Measurements from ENCODE around the gene PLA2G4F. TPM values are rescaled to one million over a fixed set of nuclear protein-coding genes. Genes with fewer than 3 reads are reported as not detected.

The PLA2G4F gene
- polyA plus RNA-seq, 1 of the 3 experiments (the other 2 are of a cell fraction), result not detected

DNA sequence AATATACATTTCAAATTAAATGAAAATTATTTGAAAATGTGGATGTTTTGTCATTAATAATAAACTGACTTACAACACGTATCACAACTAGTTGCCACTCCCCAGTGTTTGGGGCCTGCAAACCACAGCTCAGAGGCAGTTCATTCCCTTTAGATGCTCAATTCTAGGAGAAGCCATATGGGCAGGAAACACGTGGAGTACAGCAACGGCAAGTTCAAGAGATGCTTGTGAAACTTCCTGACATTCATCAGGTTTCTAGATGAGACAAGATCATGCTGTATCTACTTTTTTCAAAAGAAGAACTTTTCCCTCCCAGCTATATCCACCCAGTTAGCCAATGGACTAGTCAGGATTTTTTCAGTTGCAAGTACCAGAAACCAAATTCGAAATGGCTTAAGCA, 44.5 kb downstream of the PLA2G4F start:
- Histone ChIP-seq H3K9me3 (no peaks in the 10 kb centered on the region), H3K27ac (ENCODE audit: low read depth in 2 of 2, low read length in 1 of 2) (no peak overlapping the region), H2AFZ (ENCODE audit: low read depth) (no peak overlapping the region), H3K4me3 (ENCODE audit: low read depth in 2 of 2, low read length in 1 of 2) (no peak overlapping the region), H3K9ac (no peak overlapping the region), H3K4me1 (ENCODE audit: control insufficient read depth in 1 of 2, insufficient read depth in 2 of 2, low read depth in 1 of 2, low read length in 1 of 2) (peaks cover 0 to 4% of the 10 kb centered on the region in 2 experiments; a peak in 1 of 4 replicates), H3K36me3 (replicated peaks in 1 of 2; ENCODE audit: control insufficient read depth in 1 of 2, insufficient read depth in 2 of 2, low read length in 1 of 2) (no peaks in the 10 kb centered on the region), H3F3A (replicated peaks; ENCODE audit: insufficient read depth) (no peaks in the 10 kb centered on the region), H3K9me2 (no peaks in the 10 kb centered on the region), H3K79me2 (ENCODE audit: insufficient read depth) (no peaks in the 10 kb centered on the region), H3K4me2 (no peak overlapping the region), H4K20me1 (ENCODE audit: insufficient read depth) (no peaks in the 10 kb centered on the region), H3K27me3 (ENCODE audit: insufficient read depth) (no peaks in the 10 kb centered on the region; the same call in 1 of the 2 replicates)
- TF ChIP-seq GATA2 (CRISPR knock-in tag; IDR thresholded peaks at IDR 0.05) (no peak), RFX5 (IDR thresholded peaks at IDR 0.05; ENCODE audit: low read length) (no peak), CHD2 (IDR thresholded peaks at IDR 0.05; ENCODE audit: low read length, partially characterized antibody) (no peak), MXI1 (IDR thresholded peaks at IDR 0.05; ENCODE audit: low read depth, low read length) (no peak), FOSL2 (IDR thresholded peaks at IDR 0.05; ENCODE audit: borderline replicate concordance, low read depth) (no peak), TAF1 (IDR thresholded peaks at IDR 0.05; ENCODE audit: borderline replicate concordance, low read depth, low read length) (no peak), TCF12 (IDR thresholded peaks at IDR 0.05) (no peak), NRF1 (IDR thresholded peaks at IDR 0.05; ENCODE audit: low read depth, low read length) (no peak), JUND (IDR thresholded peaks at IDR 0.05) (no peak), MEF2A (IDR thresholded peaks at IDR 0.05; ENCODE audit: borderline replicate concordance, low read depth) (no peak), EZH2phosphoT487 (IDR thresholded peaks at IDR 0.05; ENCODE audit: borderline replicate concordance, low read depth) (no peak), RAD21 (IDR thresholded peaks at IDR 0.05; ENCODE audit: low read length) (no peak)
- TF ChIP-seq, protein P1, sequence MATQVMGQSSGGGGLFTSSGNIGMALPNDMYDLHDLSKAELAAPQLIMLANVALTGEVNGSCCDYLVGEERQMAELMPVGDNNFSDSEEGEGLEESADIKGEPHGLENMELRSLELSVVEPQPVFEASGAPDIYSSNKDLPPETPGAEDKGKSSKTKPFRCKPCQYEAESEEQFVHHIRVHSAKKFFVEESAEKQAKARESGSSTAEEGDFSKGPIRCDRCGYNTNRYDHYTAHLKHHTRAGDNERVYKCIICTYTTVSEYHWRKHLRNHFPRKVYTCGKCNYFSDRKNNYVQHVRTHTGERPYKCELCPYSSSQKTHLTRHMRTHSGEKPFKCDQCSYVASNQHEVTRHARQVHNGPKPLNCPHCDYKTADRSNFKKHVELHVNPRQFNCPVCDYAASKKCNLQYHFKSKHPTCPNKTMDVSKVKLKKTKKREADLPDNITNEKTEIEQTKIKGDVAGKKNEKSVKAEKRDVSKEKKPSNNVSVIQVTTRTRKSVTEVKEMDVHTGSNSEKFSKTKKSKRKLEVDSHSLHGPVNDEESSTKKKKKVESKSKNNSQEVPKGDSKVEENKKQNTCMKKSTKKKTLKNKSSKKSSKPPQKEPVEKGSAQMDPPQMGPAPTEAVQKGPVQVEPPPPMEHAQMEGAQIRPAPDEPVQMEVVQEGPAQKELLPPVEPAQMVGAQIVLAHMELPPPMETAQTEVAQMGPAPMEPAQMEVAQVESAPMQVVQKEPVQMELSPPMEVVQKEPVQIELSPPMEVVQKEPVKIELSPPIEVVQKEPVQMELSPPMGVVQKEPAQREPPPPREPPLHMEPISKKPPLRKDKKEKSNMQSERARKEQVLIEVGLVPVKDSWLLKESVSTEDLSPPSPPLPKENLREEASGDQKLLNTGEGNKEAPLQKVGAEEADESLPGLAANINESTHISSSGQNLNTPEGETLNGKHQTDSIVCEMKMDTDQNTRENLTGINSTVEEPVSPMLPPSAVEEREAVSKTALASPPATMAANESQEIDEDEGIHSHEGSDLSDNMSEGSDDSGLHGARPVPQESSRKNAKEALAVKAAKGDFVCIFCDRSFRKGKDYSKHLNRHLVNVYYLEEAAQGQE (IDR thresholded peaks at IDR 0.05; ENCODE audit: low read depth, low read length), result no peak
- TF ChIP-seq, protein P2, sequence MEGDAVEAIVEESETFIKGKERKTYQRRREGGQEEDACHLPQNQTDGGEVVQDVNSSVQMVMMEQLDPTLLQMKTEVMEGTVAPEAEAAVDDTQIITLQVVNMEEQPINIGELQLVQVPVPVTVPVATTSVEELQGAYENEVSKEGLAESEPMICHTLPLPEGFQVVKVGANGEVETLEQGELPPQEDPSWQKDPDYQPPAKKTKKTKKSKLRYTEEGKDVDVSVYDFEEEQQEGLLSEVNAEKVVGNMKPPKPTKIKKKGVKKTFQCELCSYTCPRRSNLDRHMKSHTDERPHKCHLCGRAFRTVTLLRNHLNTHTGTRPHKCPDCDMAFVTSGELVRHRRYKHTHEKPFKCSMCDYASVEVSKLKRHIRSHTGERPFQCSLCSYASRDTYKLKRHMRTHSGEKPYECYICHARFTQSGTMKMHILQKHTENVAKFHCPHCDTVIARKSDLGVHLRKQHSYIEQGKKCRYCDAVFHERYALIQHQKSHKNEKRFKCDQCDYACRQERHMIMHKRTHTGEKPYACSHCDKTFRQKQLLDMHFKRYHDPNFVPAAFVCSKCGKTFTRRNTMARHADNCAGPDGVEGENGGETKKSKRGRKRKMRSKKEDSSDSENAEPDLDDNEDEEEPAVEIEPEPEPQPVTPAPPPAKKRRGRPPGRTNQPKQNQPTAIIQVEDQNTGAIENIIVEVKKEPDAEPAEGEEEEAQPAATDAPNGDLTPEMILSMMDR (IDR thresholded peaks at IDR 0.05), result no peak
- TF ChIP-seq, protein P3, sequence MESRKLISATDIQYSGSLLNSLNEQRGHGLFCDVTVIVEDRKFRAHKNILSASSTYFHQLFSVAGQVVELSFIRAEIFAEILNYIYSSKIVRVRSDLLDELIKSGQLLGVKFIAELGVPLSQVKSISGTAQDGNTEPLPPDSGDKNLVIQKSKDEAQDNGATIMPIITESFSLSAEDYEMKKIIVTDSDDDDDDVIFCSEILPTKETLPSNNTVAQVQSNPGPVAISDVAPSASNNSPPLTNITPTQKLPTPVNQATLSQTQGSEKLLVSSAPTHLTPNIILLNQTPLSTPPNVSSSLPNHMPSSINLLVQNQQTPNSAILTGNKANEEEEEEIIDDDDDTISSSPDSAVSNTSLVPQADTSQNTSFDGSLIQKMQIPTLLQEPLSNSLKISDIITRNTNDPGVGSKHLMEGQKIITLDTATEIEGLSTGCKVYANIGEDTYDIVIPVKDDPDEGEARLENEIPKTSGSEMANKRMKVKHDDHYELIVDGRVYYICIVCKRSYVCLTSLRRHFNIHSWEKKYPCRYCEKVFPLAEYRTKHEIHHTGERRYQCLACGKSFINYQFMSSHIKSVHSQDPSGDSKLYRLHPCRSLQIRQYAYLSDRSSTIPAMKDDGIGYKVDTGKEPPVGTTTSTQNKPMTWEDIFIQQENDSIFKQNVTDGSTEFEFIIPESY (IDR thresholded peaks at IDR 0.05; ENCODE audit: borderline replicate concordance, low read depth), result no peak
- TF ChIP-seq, protein P4, sequence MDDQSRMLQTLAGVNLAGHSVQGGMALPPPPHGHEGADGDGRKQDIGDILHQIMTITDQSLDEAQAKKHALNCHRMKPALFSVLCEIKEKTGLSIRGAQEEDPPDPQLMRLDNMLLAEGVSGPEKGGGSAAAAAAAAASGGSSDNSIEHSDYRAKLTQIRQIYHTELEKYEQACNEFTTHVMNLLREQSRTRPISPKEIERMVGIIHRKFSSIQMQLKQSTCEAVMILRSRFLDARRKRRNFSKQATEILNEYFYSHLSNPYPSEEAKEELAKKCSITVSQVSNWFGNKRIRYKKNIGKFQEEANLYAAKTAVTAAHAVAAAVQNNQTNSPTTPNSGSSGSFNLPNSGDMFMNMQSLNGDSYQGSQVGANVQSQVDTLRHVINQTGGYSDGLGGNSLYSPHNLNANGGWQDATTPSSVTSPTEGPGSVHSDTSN (IDR thresholded peaks at IDR 0.05), result no peak
- TF ChIP-seq, protein P5, sequence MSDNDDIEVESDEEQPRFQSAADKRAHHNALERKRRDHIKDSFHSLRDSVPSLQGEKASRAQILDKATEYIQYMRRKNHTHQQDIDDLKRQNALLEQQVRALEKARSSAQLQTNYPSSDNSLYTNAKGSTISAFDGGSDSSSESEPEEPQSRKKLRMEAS (IDR thresholded peaks at IDR 0.05; ENCODE audit: low read depth), result no peak
- 61% methylated on average over 4 of the region's 4 CpGs for WGBS (ENCODE audit: low lambda C conversion rate)
- POLR2A ChIA-PET, result no interaction called here
- CTCF ChIA-PET, result interaction anchor here (3.6 kb wide), 1 partner anchor 26 kb away, joined by 12 read pairs; no protein-coding TSS in a partner anchor
- no peak for DNase-seq
